Omental fat pad (tissue), 4 donors: ENCODE results near the gene COL4A2. TPM values are rescaled to one million over a fixed set of nuclear protein-coding genes. Genes with fewer than 3 reads are reported as not detected.
"Not testable (repeated sequence)": the region's sequence is repeated elsewhere in the genome, so short reads cannot be mapped to it uniquely, and the experiment has no call there.

Experiments
- ATAC-seq: fragments of 150-250 bp; one replicate; pipeline ENCODE4 v1.9.1; 2016; ENCODE audit warnings: mild to moderate bottlenecking, moderate library complexity; ENCODE audit not compliant: low FRiP score
- DNase-seq: peaks from one replicate; pipeline ENCODE4 v3.0.0-alpha.2; 2019; ENCODE audit warnings: low spot score
- total RNA-seq, 4 donors: library from RNA; depleted of rRNA; stranded (reverse); fragments of >200 nt; gene quantifications; one replicate each; pipeline ENCODE4 v1.1.0, GENCODE V29; 2016
- TF ChIP-seq, protein P1 (sequence below), 3 donors: fragments of 450-650 bp; IDR thresholded peaks; one replicate each; pipeline ENCODE4 v1.5.1; 2016 to 2017; ENCODE audit warnings: antibody characterized with exemption in 3 of 3, mild to moderate bottlenecking in 3 of 3, moderate library complexity in 2 of 3

The COL4A2 gene
- total RNA-seq, 4 donors from 2014 or later: 380 to 788 (median 684) TPM

DNA sequence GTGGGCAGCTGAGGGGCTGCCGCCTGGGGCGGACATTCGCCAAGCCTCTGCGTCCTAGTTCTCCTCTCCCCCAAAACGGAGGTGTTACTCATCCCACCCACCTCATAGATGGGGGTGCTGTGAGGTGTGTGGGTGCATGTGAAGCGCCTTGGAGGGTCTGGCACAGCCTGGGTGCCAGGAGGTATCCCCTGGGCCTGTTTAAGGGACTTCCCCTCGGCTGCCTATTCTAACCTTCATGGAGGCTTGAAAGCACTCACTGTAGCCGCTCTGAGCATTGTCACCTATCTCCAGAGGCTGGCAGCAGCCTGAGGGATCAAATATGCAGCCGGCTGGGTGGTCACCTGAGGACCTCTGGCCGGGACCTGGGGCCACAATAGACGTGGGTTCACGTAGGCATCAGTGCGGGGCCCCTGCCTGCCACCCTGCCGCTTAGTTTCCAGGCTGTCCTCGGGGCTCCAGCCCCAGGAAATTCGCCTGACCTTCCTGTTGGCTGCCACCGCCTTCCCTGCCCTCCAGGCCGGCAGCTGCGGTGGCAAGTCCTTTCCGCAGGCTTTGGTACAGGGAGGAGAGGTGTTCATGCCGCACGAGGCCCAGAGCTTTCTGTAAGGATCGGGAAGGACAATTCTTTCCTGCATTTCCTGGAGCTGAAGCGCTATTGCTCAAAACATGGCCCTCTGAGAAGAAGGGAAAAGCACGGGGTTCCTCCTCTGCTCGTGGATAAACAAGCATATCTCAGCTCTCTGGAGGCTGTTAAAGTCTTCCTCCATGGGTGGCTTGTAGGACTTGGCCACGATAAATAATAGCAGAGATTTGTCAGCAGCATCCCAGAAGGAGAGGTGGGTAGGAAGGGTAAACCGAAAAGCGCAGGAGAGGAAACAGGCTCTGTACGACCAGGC lies 4.6 kb downstream of the COL4A2 start:
- TF ChIP-seq, protein P1, sequence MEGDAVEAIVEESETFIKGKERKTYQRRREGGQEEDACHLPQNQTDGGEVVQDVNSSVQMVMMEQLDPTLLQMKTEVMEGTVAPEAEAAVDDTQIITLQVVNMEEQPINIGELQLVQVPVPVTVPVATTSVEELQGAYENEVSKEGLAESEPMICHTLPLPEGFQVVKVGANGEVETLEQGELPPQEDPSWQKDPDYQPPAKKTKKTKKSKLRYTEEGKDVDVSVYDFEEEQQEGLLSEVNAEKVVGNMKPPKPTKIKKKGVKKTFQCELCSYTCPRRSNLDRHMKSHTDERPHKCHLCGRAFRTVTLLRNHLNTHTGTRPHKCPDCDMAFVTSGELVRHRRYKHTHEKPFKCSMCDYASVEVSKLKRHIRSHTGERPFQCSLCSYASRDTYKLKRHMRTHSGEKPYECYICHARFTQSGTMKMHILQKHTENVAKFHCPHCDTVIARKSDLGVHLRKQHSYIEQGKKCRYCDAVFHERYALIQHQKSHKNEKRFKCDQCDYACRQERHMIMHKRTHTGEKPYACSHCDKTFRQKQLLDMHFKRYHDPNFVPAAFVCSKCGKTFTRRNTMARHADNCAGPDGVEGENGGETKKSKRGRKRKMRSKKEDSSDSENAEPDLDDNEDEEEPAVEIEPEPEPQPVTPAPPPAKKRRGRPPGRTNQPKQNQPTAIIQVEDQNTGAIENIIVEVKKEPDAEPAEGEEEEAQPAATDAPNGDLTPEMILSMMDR (IDR thresholded peaks at IDR 0.05): no peak
- ATAC-seq: no peak

DNA sequence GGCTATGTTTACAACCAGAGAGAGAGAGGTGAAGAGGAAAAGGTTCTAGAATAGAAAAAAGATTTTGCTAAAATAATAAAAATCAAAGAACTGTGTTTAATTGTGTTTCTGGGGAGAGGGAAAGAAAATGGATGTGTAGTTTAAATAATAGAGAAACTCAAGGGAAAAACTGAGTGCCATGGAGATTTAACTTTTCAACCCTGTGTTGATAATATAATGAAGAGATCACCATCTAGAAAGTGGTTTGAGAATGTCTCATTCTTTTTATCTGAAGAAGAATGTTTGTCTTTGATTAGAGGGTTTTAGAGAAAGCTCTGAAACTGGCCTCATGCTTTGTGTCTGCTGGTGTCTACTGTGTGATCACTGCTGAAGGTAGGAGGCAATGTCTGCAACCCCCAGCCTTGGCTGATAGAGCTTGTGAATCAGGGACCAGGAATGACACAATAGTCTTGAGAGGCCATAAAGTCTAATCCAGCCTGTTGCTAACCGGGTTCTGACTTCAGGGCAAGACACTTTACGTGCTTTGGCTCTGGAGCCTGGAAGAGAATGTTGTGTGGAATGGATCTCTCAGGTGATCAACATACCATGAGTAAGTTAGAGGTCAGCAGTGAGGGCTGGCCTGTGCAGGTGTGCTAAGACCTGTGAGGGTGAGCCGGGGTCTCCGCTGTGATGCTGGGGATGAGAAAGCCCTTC lies 5.4 kb downstream of the COL4A2 start:
- TF ChIP-seq, protein P1 (IDR thresholded peaks at IDR 0.05): no peak
- ATAC-seq (no peak), DNase-seq (no peak)

More for the DNA sequence above, 4.6 kb downstream of the COL4A2 start:
- no peak for DNase-seq

DNA sequence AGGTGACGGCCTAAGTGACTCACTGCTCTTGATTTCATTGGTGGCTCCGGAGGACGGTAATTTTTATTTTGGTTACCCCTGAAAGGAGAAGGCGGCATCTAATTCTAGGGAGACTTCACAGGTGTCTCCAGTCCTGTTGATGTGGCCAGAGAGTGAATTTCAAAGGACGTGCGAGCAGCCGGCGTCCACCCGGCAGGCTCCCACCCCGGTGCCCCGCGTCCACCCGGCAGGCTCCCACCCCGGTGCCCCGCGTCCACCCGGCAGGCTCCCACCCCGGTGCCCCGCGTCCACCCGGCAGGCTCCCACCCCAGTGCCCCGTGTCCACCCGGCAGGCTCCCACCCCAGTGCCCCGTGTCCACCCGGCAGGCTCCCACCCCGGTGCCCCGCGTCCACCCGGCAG lies 6.2 kb downstream of the COL4A2 start:
- not testable (repeated sequence) for ATAC-seq, DNase-seq

DNA sequence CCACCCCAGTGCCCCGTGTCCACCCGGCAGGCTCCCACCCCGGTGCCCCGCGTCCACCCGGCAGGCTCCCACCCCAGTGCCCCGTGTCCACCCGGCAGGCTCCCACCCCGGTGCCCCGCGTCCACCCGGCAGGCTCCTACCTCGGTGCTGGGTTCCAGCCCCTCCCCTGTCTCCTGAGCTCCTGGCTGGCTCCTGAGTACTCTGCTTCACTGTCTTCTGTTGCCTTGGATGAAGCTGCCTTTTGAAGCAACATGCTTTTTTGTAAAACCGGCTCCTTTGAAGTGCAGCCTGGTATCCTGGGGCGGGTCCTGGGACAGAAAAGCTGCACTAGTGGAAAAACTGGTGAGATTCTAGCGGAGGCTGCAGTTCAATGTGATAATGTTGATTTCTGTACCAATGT lies 6.6 kb downstream of the COL4A2 start:
- not testable (repeated sequence) for DNase-seq, ATAC-seq

DNA sequence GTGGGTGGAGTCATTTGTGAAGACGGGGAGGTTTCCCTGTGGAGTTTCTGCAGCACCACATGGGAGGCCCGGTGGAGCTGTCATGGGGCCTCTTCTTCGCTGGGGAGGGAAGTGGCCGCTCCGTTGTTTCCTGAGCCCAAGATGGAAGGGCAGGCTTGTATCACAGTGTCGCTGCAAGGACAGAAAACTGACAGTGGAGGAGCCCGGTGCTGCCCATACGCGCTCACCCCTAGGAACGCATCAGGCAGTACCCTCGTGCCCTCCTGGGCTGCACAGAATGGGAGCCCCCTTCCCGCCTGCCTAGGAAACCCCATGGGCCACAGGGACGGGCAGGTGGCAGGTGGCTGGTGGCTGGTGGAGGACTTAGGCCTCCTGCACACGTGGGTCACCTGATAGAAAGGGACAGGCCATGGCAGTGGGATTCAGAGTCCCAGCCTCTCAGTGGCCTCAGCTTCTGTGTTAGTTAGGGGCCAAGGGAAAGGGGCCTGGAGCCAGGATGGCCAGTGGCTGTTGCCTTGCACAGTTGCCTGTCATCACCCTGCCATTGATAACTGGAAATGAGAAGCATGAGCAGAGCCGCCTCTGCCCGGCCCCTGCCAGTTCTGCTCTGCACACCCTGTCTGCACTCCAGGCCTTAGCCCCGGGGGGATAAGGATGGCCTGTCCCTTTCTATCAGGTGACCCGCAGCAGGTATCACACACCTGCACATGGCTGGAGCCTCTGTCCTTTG lies 7.6 kb downstream of the COL4A2 start:
- TF ChIP-seq, protein P1 (IDR thresholded peaks at IDR 0.05): no peak
- ATAC-seq (no peak), DNase-seq (no peak)

DNA sequence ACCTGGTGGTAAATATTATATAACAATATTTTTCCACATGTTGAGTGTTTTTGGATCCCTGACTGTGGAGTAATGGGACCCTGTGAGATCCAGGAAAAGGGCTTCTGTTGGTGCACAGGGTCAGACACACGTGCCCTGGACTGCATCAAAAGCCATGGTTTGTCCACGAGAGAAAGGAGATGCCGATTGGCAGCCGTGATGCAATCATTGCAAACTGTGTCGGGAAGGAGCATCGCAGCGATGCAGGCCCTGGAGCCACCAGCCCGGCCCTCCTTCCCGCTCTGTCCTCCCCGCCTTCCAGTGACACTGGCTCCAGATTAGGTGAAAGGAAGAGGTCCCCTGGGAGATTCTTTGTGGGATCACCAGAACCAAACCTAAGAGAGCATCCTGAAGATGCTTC lies 9.1 kb downstream of the COL4A2 start:
- DNase-seq (no peak), ATAC-seq (no peak)
- TF ChIP-seq, protein P1 (IDR thresholded peaks at IDR 0.05): no peak

DNA sequence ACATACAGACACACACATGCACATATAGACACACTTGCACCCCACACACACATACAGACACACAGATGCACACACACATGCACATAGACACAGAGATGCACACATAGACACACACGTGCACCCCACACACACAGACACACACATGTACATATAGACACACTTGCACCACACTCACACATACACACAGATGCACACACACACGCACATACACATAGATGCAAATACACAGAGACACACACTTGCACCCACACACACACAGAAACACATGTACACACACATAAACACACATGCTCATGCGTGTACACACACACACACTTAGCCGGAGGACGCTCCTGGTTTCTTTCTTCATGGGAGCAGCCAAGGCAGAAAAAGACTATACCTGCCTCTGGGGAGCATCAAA lies 10.0 kb downstream of the COL4A2 start:
- DNase-seq (no peak), ATAC-seq (no peak)
- TF ChIP-seq, protein P1 (IDR thresholded peaks at IDR 0.05): no peak
